OCI-LY1 (cell line): ENCODE data around the gene PDGFRB.
"Not testable (repeated sequence)": the region's sequence is repeated elsewhere in the genome, so short reads cannot be mapped to it uniquely, and the experiment has no call there.

ENCODE experiments used
- H2AFZ ChIP-seq: fragments of 200-600 bp; sonication (generic), shearing (Covaris generic); 2 replicates; pipeline ENCODE4 v1.6.0; 2014; ENCODE audit warnings: antibody characterized with exemption, mild to moderate bottlenecking, low read length
- H3F3A ChIP-seq: fragments of 200-600 bp; sonication (generic), shearing (Covaris generic); 2 replicates; pipeline ENCODE4 v1.6.0; 2014; ENCODE audit warnings: mild to moderate bottlenecking, antibody characterized with exemption, low read length, moderate library complexity; ENCODE audit not compliant: insufficient read depth
- H3K27ac ChIP-seq: fragments of 200-600 bp; sonication (generic); 2 replicates; pipeline ENCODE4 v1.5.1; 2014; ENCODE audit warnings: low read length, mixed run types, mild to moderate bottlenecking, low read depth; ENCODE audit not compliant: poor library complexity, severe bottlenecking
- H3K27me3 ChIP-seq: fragments of 200-600 bp; sonication (generic); 2 replicates; pipeline ENCODE4 v1.6.0; 2014; ENCODE audit warnings: antibody characterized with exemption, mild to moderate bottlenecking, low read length, moderate library complexity; ENCODE audit not compliant: insufficient read depth
- H3K36me3 ChIP-seq: fragments of 200-600 bp; sonication (generic); 2 replicates; pipeline ENCODE4 v1.6.1; 2014; ENCODE audit warnings: mild to moderate bottlenecking, antibody characterized with exemption, low read length, moderate library complexity, mixed read lengths; ENCODE audit not compliant: insufficient read depth
- H3K4me1 ChIP-seq: fragments of 200-600 bp; sonication (generic); 2 replicates; pipeline ENCODE4 v1.5.1; 2014; ENCODE audit warnings: mild to moderate bottlenecking, low read length, moderate library complexity; ENCODE audit not compliant: insufficient read depth, severe bottlenecking
- H3K4me2 ChIP-seq: fragments of 200-600 bp; sonication (generic), shearing (Covaris generic); 2 replicates; pipeline ENCODE4 v1.6.1; 2014; ENCODE audit warnings: low read length
- H3K4me3 ChIP-seq: fragments of 200-600 bp; sonication (generic); 2 replicates; pipeline ENCODE4 v1.5.1; 2014; ENCODE audit warnings: low read length, low read depth, mild to moderate bottlenecking, mixed read lengths; ENCODE audit not compliant: poor library complexity, severe bottlenecking
- H3K79me2 ChIP-seq: fragments of 200-600 bp; shearing (Covaris generic); 2 replicates; pipeline ENCODE4 v1.6.1; 2016; ENCODE audit warnings: mixed run types, low read length, mixed read lengths; ENCODE audit not compliant: insufficient read depth
- H3K9ac ChIP-seq: fragments of 200-600 bp; sonication (generic), shearing (Covaris generic); 2 replicates; pipeline ENCODE4 v1.6.1; 2014; ENCODE audit warnings: mild to moderate bottlenecking, low read length, mixed read lengths
- H3K9me2 ChIP-seq: fragments of 200-600 bp; sonication (generic), shearing (Covaris generic); 2 replicates; pipeline ENCODE4 v1.6.1; 2014; ENCODE audit warnings: low read depth, mild to moderate bottlenecking, low read length, mixed read lengths
- H3K9me3 ChIP-seq: fragments of 200-600 bp; shearing (Covaris generic); 2 replicates; pipeline ENCODE4 v1.6.1; 2014; ENCODE audit warnings: low read length, mixed read lengths
- H4K20me1 ChIP-seq: fragments of 200-600 bp; sonication (generic), shearing (Covaris generic); 2 replicates; pipeline ENCODE4 v1.6.0; 2016; ENCODE audit warnings: mild to moderate bottlenecking, low read length; ENCODE audit not compliant: insufficient read depth
- CTCF ChIP-seq: fragments of 200-600 bp; sonication (generic), shearing (Covaris generic); IDR thresholded peaks from 2 replicates; pipeline ENCODE4 v1.5.1; 2017; ENCODE audit warnings: mild to moderate bottlenecking, antibody characterized with exemption, low read length, moderate library complexity, mixed read lengths
- EZH2 ChIP-seq: fragments of 200-600 bp; sonication (generic), shearing (Covaris generic); IDR thresholded peaks from 2 replicates; pipeline ENCODE4 v1.8.0; 2017; ENCODE audit warnings: borderline replicate concordance, mixed run types, mild to moderate bottlenecking, antibody characterized with exemption, low read length, moderate library complexity, mixed read lengths

Gene PDGFRB

GRCh38 chr5:150092159-150092787 is 63.4 kb downstream of the PDGFRB start:
- Histone ChIP-seq H2AFZ (no peak overlapping the region), H3K4me1 (no peaks in the 10 kb centered on the region), H4K20me1 (no peaks in the 10 kb centered on the region), H3K36me3 (no peaks in the 10 kb centered on the region), H3K9ac (no peak overlapping the region), H3K27ac (no peak overlapping the region), H3K9me2 (no peaks in the 10 kb centered on the region), H3K27me3 (0 out of 2 replicates have a peak, but pooled peaks cover 3% of the 10 kb centered on the region), H3K4me2 (no peak overlapping the region), H3K9me3 (no peaks in the 10 kb centered on the region), H3F3A (no peaks in the 10 kb centered on the region), H3K4me3 (no peak overlapping the region), H3K79me2 (no peaks in the 10 kb centered on the region)
- no peak for TF ChIP-seq CTCF
- no peak for TF ChIP-seq EZH2

- TF ChIP-seq CTCF, result no peak
- no peak for TF ChIP-seq EZH2
- H3K9me2 ChIP-seq, result no peaks in the 10 kb centered on the region
- peaks cover 10% of the 10 kb centered on the region for H3K27me3 ChIP-seq
- H3K27ac ChIP-seq, result no peak within 1 kb of the TSS
- no peaks in the 10 kb centered on the region for H4K20me1 ChIP-seq
- H3K4me1 ChIP-seq, result no peaks in the 10 kb centered on the region
- no peaks in the 10 kb centered on the region for H3K36me3 ChIP-seq
- H3K9ac ChIP-seq, result no peak within 1 kb of the TSS
- no peak within 1 kb of the TSS for H3K4me3 ChIP-seq
- no peaks in the 10 kb centered on the region for H3K79me2 ChIP-seq
- H3K4me2 ChIP-seq, result no peak within 1 kb of the TSS
- H3F3A ChIP-seq, result no peaks in the 10 kb centered on the region
- H2AFZ ChIP-seq, result no peak within 1 kb of the TSS
- H3K9me3 ChIP-seq, result no peaks in the 10 kb centered on the region
Measured at GRCh38 chr5:150085950-150086715, 69.5 kb downstream of the PDGFRB start, which contains the start of gene CSF1R. Gene CSF1R, minus strand, starts transcription at chr5:150086554. Its CDS starts 127 bp downstream, at chr5:150086427.

- H3F3A ChIP-seq, result no peaks in the 10 kb centered on the region
- H3K9ac ChIP-seq, result no peak overlapping the region
- TF ChIP-seq CTCF, result no peak
- TF ChIP-seq EZH2, result no peak
- H3K9me3 ChIP-seq, result no peaks in the 10 kb centered on the region
- H3K4me3 ChIP-seq, result no peak overlapping the region
- no peaks in the 10 kb centered on the region for H3K9me2 ChIP-seq
- H3K79me2 ChIP-seq, result no peaks in the 10 kb centered on the region
- H3K4me1 ChIP-seq, result no peaks in the 10 kb centered on the region
- peaks cover 10% of the 10 kb centered on the region for H3K27me3 ChIP-seq
- H4K20me1 ChIP-seq, result no peaks in the 10 kb centered on the region
- H3K4me2 ChIP-seq, result no peak overlapping the region
- no peaks in the 10 kb centered on the region for H3K36me3 ChIP-seq
- H3K27ac ChIP-seq, result no peak overlapping the region
- no peak overlapping the region for H2AFZ ChIP-seq
Measured at GRCh38 chr5:150085191-150085912, 70.3 kb downstream of the PDGFRB start.

- not testable (repeated sequence) for H3K27ac ChIP-seq, H3K4me3 ChIP-seq, H3K4me2 ChIP-seq, H3K27me3 ChIP-seq, H3K9ac ChIP-seq, H3K36me3 ChIP-seq, H2AFZ ChIP-seq, H3F3A ChIP-seq, H3K9me3 ChIP-seq, H4K20me1 ChIP-seq, H3K79me2 ChIP-seq, H3K4me1 ChIP-seq, H3K9me2 ChIP-seq
Measured at GRCh38 chr5:150084754-150085153, 70.9 kb downstream of the PDGFRB start.
